Coronary artery (tissue), 2 donors: ENCODE results near the gene LYRM4.

Experiments
- DNase-seq: peaks from one replicate; pipeline ENCODE4 v3.0.0-alpha.2; 2017; ENCODE audit warnings: low spot score
- H3K27ac ChIP-seq, 2 donors: fragments of 200-600 bp; sonication (generic); one replicate each; pipeline ENCODE4 v1.5.1; 2016 to 2019
- H3K4me3 ChIP-seq: fragments of 200-600 bp; sonication (generic); 2 replicates; pipeline ENCODE4 v1.5.1; 2016; ENCODE audit warnings: mild to moderate bottlenecking, moderate library complexity
- CTCF ChIP-seq: fragments of 200-600 bp; sonication (generic); IDR thresholded peaks from one replicate; pipeline ENCODE4 v1.5.1; 2019; ENCODE audit warnings: antibody characterized with exemption

The LYRM4 gene

GRCh38 chr6:5090603-5091002 lies 170.1 kb downstream of the LYRM4 start:
- no peak for DNase-seq
- Histone ChIP-seq H3K27ac (no peak overlapping the region), H3K4me3 (no peak overlapping the region)
- TF ChIP-seq CTCF, result no peak

GRCh38 chr6:5089481-5090438 lies 171.0 kb downstream of the LYRM4 start:
- no peak for DNase-seq
- Histone ChIP-seq H3K4me3 (no peak overlapping the region), H3K27ac (no peak overlapping the region)
- no peak for TF ChIP-seq CTCF

GRCh38 chr6:5088780-5089179 lies 172.0 kb downstream of the LYRM4 start:
- DNase-seq, result no peak
- no peak for TF ChIP-seq CTCF
- H3K4me3 ChIP-seq, result no peak overlapping the region
- H3K27ac ChIP-seq, result no peak overlapping the region

GRCh38 chr6:5087389-5087788 lies 173.4 kb downstream of the LYRM4 start:
- DNase-seq, result no peak
- no peak for TF ChIP-seq CTCF

GRCh38 chr6:5086294-5086890 lies 174.4 kb downstream of the LYRM4 start:
- no peak for TF ChIP-seq CTCF
- no peak for DNase-seq
- H3K27ac ChIP-seq, result peak overlapping the region in 1 of 2 donors; percentile 92
- peak overlapping the region; percentile 93 for H3K4me3 ChIP-seq

More at GRCh38 chr6:5087389-5087788, 173.4 kb downstream of the LYRM4 start:
- Histone ChIP-seq H3K4me3 (no peak overlapping the region), H3K27ac (no peak overlapping the region)

GRCh38 chr6:5085648-5086293 lies 175.0 kb downstream of the LYRM4 start:
- peak overlapping the region; percentile 72 to 92 for H3K27ac ChIP-seq
- TF ChIP-seq CTCF, result no peak

More at GRCh38 chr6:5085648-5086293, 175.0 kb downstream of the LYRM4 start:
- H3K4me3 ChIP-seq, result peak overlapping the region; percentile 93
- DNase-seq, result no peak
